ENCODE results near the gene MLXIP.

The MLXIP gene

GRCh38 chr12:122183588-122183940, 105.0 kb downstream of the MLXIP start:
- Histone ChIP-seq H3K9me3 (replicated peaks in 1 of 11) (no peaks in the 10 kb centered on the region), H3K27me3 (no peaks in the 10 kb centered on the region; a peak in 2 of 22 replicates), H3K4me3 (peak overlapping the region; percentile 43 to 71 (median 60); a peak in 17 of 20 replicates), H3K4me1 (peaks cover 23 to 68% (median 65%) of the 10 kb centered on the region in 10 experiments), H3K27ac (peak overlapping the region in 10 of 11 experiments; percentile 46 to 84 (median 68); a peak in 18 of 22 replicates), H3K4me2 (peak overlapping the region; percentile 82 to 99 (median 96)), H3K36me3 (no peaks in the 10 kb centered on the region), H4K20me1 (no peaks in the 10 kb centered on the region), H3K9ac (peak overlapping the region; percentile 60 to 80 (median 74); a peak in 21 of 22 replicates)
- no peak for TF ChIP-seq Cebpa-rat (IDR thresholded peaks at IDR 0.05)

DNA sequence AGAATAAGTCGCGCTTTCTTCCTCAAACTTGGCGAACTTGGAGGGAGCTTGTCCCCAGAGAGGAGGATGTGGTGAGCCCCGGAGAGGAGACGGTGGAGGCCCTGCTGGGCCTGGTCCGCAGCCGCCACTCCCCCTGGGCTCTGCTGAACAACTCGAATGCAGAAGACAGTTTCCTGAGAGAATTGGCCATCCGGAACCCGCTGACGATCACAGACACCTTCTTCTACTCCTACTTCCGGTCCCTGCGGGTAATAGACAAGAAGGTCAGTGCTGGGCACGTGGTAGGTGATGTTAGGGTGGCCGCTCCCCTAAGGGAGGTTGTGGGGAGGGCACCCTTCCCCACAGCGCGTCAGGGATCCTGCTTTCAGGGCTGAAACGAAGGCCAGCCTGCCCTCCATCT, 106.0 kb downstream of the MLXIP start:
- Histone ChIP-seq H3K4me2 (peak overlapping the region; percentile 82 to 99 (median 96)), H3K27ac (peak overlapping the region in 10 of 11 experiments; percentile 38 to 84 (median 60); a peak in 19 of 22 replicates), H3K36me3 (no peaks in the 10 kb centered on the region), H3K9me3 (replicated peaks in 1 of 11) (no peaks in the 10 kb centered on the region), H3K4me1 (peaks cover 23 to 71% (median 63%) of the 10 kb centered on the region in 10 experiments), H3K27me3 (no peaks in the 10 kb centered on the region; a peak in 2 of 22 replicates), H3K4me3 (peak overlapping the region in 7 of 10 experiments; percentile 4 to 36 (median 21); a peak in 7 of 20 replicates), H4K20me1 (no peaks in the 10 kb centered on the region), H3K9ac (peak overlapping the region in 10 of 11 experiments; percentile 8 to 77 (median 35); a peak in 15 of 22 replicates)
- TF ChIP-seq Cebpa-rat (IDR thresholded peaks at IDR 0.05), result no peak

GRCh38 chr12:122185079-122185478, 106.5 kb downstream of the MLXIP start:
- Histone ChIP-seq H3K36me3 (no peaks in the 10 kb centered on the region), H3K9me3 (replicated peaks in 1 of 11) (no peaks in the 10 kb centered on the region), H3K4me3 (peak overlapping the region in 2 of 10 experiments; percentile 21 to 36; a peak in 1 of 20 replicates), H3K27me3 (no peaks in the 10 kb centered on the region; a peak in 2 of 22 replicates), H3K4me1 (peaks cover 23 to 66% (median 57%) of the 10 kb centered on the region in 10 experiments), H3K4me2 (peak overlapping the region; percentile 82 to 99 (median 96)), H4K20me1 (no peaks in the 10 kb centered on the region), H3K27ac (peak overlapping the region in 10 of 11 experiments; percentile 38 to 84 (median 60); a peak in 18 of 22 replicates), H3K9ac (peak overlapping the region in 10 of 11 experiments; percentile 8 to 77 (median 34); a peak in 10 of 22 replicates)
- TF ChIP-seq Cebpa-rat (IDR thresholded peaks at IDR 0.05), result no peak

- no peaks in the 10 kb centered on the region; a peak in 2 of 22 replicates for H3K27me3 ChIP-seq
- peak overlapping the region in 7 of 11 experiments; percentile 56 to 84 (median 62); a peak in 10 of 22 replicates for H3K27ac ChIP-seq
- peak overlapping the region in 3 of 11 experiments; percentile 3 to 77 (median 38); a peak in 3 of 22 replicates for H3K9ac ChIP-seq
- no peak overlapping the region for H3K4me3 ChIP-seq
- no peaks in the 10 kb centered on the region for H3K9me3 ChIP-seq (replicated peaks in 1 of 11)
- TF ChIP-seq Cebpa-rat (IDR thresholded peaks at IDR 0.05), result no peak
- peaks cover 23 to 63% (median 53%) of the 10 kb centered on the region in 10 experiments for H3K4me1 ChIP-seq
- no peaks in the 10 kb centered on the region for H3K36me3 ChIP-seq
- H3K4me2 ChIP-seq, result peak overlapping the region; percentile 82 to 99 (median 96)
- H4K20me1 ChIP-seq, result no peaks in the 10 kb centered on the region
Observed at GRCh38 chr12:122185494-122186082, 107.0 kb downstream of the MLXIP start.

- Histone ChIP-seq H3K27me3 (no peaks in the 10 kb centered on the region; a peak in 2 of 22 replicates), H3K9me3 (replicated peaks in 1 of 11) (no peaks in the 10 kb centered on the region), H3K4me3 (no peak overlapping the region), H3K27ac (no peak overlapping the region), H4K20me1 (peaks cover 0 to 7% (median 0%) of the 10 kb centered on the region in 11 experiments; a peak in 1 of 22 replicates), H3K4me2 (no peak overlapping the region), H3K36me3 (no peaks in the 10 kb centered on the region), H3K9ac (no peak overlapping the region), H3K4me1 (peaks cover 23 to 58% (median 48%) of the 10 kb centered on the region in 10 experiments)
- TF ChIP-seq Cebpa-rat (IDR thresholded peaks at IDR 0.05), result no peak
Observed at GRCh38 chr12:122187466-122187865, 108.9 kb downstream of the MLXIP start.

GRCh38 chr12:122189626-122190475, 111.3 kb downstream of the MLXIP start:
- Histone ChIP-seq H3K27ac (no peak overlapping the region; a peak in 1 of 22 replicates), H3K9ac (no peak overlapping the region)

GRCh38 chr12:122190842-122191668, 112.5 kb downstream of the MLXIP start:
- TF ChIP-seq Cebpa-rat (IDR thresholded peaks at IDR 0.05), result no peak
- H3K4me2 ChIP-seq, result peak overlapping the region in 3 of 11 experiments; percentile 47 to 69 (median 65); a peak in 4 of 22 replicates

More at GRCh38 chr12:122189626-122190475, 111.3 kb downstream of the MLXIP start:
- peaks cover 0 to 7% (median 0%) of the 10 kb centered on the region in 11 experiments; a peak in 1 of 22 replicates for H4K20me1 ChIP-seq
- no peaks in the 10 kb centered on the region for H3K27me3 ChIP-seq
- peaks cover 8 to 39% (median 28%) of the 10 kb centered on the region in 10 experiments for H3K4me1 ChIP-seq
- no peaks in the 10 kb centered on the region for H3K36me3 ChIP-seq
- H3K4me2 ChIP-seq, result peak overlapping the region in 1 of 11 experiments; percentile 22; a peak in 1 of 22 replicates
- no peak overlapping the region for H3K4me3 ChIP-seq
- TF ChIP-seq Cebpa-rat (IDR thresholded peaks at IDR 0.05), result no peak
- peaks cover under 1 to 8% (median 7%) of the 10 kb centered on the region in 11 experiments; a peak in 19 of 22 replicates for H3K9me3 ChIP-seq (replicated peaks in 1 of 11)

DNA sequence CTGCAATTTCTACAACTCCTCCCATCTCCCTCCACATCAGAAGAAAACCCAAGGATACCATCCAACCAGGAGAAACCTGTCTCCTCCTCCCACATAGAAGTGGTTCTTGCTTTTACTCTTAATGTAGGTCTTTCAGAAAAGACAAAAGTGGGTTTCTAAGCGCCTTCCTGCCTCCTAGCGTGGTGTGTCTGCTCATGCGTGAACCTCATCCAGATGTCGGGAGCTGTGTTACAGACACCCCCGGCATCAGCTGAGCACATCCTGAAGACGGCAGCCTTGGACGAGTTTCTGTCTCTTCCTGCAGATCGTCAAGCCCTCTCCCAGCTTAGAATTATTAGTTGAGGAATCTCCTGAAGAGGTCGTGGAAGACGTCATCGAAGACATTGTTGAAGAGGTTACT, 113.9 kb downstream of the MLXIP start:
- H3K9me3 ChIP-seq (replicated peaks in 1 of 11), result peaks cover 12 to 25% (median 19%) of the 10 kb centered on the region in 11 experiments
- peak overlapping the region in 2 of 11 experiments; percentile 3 to 28; a peak in 2 of 22 replicates for H3K27ac ChIP-seq
- peak overlapping the region in 9 of 11 experiments; percentile 31 to 69 (median 61); a peak in 17 of 22 replicates for H3K4me2 ChIP-seq
- H3K4me3 ChIP-seq, result no peak overlapping the region
- TF ChIP-seq Cebpa-rat (IDR thresholded peaks at IDR 0.05), result no peak
- H3K9ac ChIP-seq, result peak overlapping the region in 1 of 11 experiments; percentile 47; a peak in 2 of 22 replicates
- H3K36me3 ChIP-seq, result no peaks in the 10 kb centered on the region
- H4K20me1 ChIP-seq, result peaks cover 0 to 7% (median 0%) of the 10 kb centered on the region in 11 experiments; a peak in 1 of 22 replicates
- H3K4me1 ChIP-seq, result peaks cover 0 to 36% (median 22%) of the 10 kb centered on the region in 10 experiments; a peak in 17 of 20 replicates
- no peaks in the 10 kb centered on the region for H3K27me3 ChIP-seq

More at GRCh38 chr12:122190842-122191668, 112.5 kb downstream of the MLXIP start:
- Histone ChIP-seq H3K9me3 (replicated peaks in 1 of 11) (peaks cover 12 to 20% (median 18%) of the 10 kb centered on the region in 11 experiments), H4K20me1 (peaks cover 0 to 7% (median 0%) of the 10 kb centered on the region in 11 experiments; a peak in 1 of 22 replicates), H3K9ac (no peak overlapping the region), H3K27me3 (no peaks in the 10 kb centered on the region), H3K4me3 (no peak overlapping the region), H3K27ac (peak overlapping the region in 1 of 11 experiments; percentile 28; a peak in 2 of 22 replicates), H3K36me3 (no peaks in the 10 kb centered on the region), H3K4me1 (peaks cover 0 to 29% (median 18%) of the 10 kb centered on the region in 10 experiments; a peak in 16 of 20 replicates)
